GM19239 (cell line): ENCODE results near the gene GGN.
A peak's percentile ranks its signal among the peaks of the same experiment; 100 is the strongest.

Experiments used
- DNase-seq: peaks from one replicate; pipeline ENCODE4 v3.0.0; 2011; ENCODE audit warnings: low spot score; ENCODE audit not compliant: insufficient read length
- FAIRE-seq: peaks from 2 replicates; lab custom pipeline; 2011; peaks lifted over from hg19 to GRCh38; lab: Jason Lieb, UNC

GGN gene

GRCh38 chr19:38389101-38389925, 1.5 kb upstream of the GGN start:
- DNase-seq (no peak), FAIRE-seq (no peak)

GRCh38 chr19:38388349-38389100, 691 bp upstream of the GGN start, which contains the start of gene SPRED3:
SPRED3 (plus strand) TSS chr19:38388697; CDS start chr19:38390303, 1,606 bp downstream.
- DNase-seq (no peak), FAIRE-seq (no peak)

GRCh38 chr19:38386971-38387549, 774 bp downstream of the GGN start:
- FAIRE-seq: no peak
- no peak for DNase-seq

- FAIRE-seq (no peak), DNase-seq (no peak)
These were observed 1.4 kb downstream of the GGN start for GRCh38 chr19:38386300-38386970.

GRCh38 chr19:38385804-38386257, 2.0 kb downstream of the GGN start:
- FAIRE-seq (no peak), DNase-seq (no peak)

- FAIRE-seq (no peak), DNase-seq (no peak)
These were observed 2.6 kb downstream of the GGN start for GRCh38 chr19:38385057-38385803.

GRCh38 chr19:38384209-38385027, 3.4 kb downstream of the GGN start:
- FAIRE-seq (no peak), DNase-seq (no peak)

- DNase-seq (no peak), FAIRE-seq (no peak)
These were observed 4.1 kb downstream of the GGN start for GRCh38 chr19:38383743-38384142.

GRCh38 chr19:38383184-38383583, 4.7 kb downstream of the GGN start:
- FAIRE-seq: no peak
- no peak for DNase-seq

GRCh38 chr19:38381138-38381537, 6.7 kb downstream of the GGN start:
- FAIRE-seq (no peak), DNase-seq (no peak)

- DNase-seq (no peak), FAIRE-seq (no peak)
These were observed 9.0 kb downstream of the GGN start for GRCh38 chr19:38378866-38379265.

GRCh38 chr19:38377052-38377451, 10.8 kb downstream of the GGN start:
- FAIRE-seq: no peak
- DNase-seq: no peak

GRCh38 chr19:38376576-38376975, 11.3 kb downstream of the GGN start:
- no peak for FAIRE-seq
- DNase-seq: no peak

GRCh38 chr19:38375748-38376147, 12.1 kb downstream of the GGN start:
- no peak for FAIRE-seq
- DNase-seq: no peak

GRCh38 chr19:38375098-38375493, 12.7 kb downstream of the GGN start:
- DNase-seq (no peak), FAIRE-seq (no peak)

GRCh38 chr19:38374332-38375097, 13.3 kb downstream of the GGN start, which contains the start of gene PSMD8:
PSMD8 (plus strand) TSS chr19:38374571; CDS start chr19:38374602, 31 bp downstream.
- FAIRE-seq (peak; percentile 99), DNase-seq (peak; percentile 94)

- no peak for DNase-seq
- no peak for FAIRE-seq
These were observed 13.9 kb downstream of the GGN start for GRCh38 chr19:38373907-38374331.

GRCh38 chr19:38371081-38371480, 16.8 kb downstream of the GGN start:
- DNase-seq (no peak), FAIRE-seq (no peak)
